A549 (cell line): ENCODE data around the gene LASP1NB.

ENCODE experiments used
- FOSL2 ChIP-seq, 2 experiments: fragments of 450-650 bp in 1 of 2; fragments of >200 bp in 1 of 2; sonication (Bioruptor Twin) in 1 of 2; formaldehyde crosslinking; IDR thresholded peaks; 2 replicates each; pipeline versions ENCODE4 v1.5.0 to v1.6.1; 2016 to 2020; ENCODE audit warnings: mild to moderate bottlenecking in 1 of 2, moderate library complexity in 1 of 2
- JUN ChIP-seq, 2 experiments: fragments of >200 bp; sonication (Bioruptor Twin); formaldehyde crosslinking; IDR thresholded peaks; 2 replicates in 1 of 2; 3 replicates in 1 of 2; pipeline ENCODE4 v1.6.1; 2016 to 2017
- TF ChIP-seq, protein P1 (sequence below): fragments of 200-600 bp; sonication (generic); IDR thresholded peaks from 2 replicates; pipeline ENCODE4 v1.6.1; 2016; ENCODE audit warnings: antibody characterized with exemption, mild to moderate bottlenecking, moderate library complexity

DNA sequence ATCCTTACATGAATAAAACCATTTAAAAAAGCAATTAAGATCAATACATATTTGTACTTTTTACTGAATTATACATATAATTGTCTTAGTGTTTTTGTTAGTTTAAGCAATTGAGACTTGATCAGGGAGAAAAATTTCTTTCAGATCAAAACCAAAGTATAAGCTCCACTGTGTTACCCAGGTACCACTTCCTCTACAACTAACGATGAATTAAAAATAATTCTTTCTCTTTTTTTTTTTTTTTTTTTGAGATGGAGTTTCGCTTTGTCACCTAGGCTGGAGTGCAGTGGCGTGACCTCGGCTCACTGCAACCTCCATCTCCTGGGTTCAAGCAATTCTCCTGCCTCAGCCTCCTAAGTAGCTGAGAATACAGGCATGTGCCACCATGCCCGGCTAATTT is 35.0 kb downstream of the LASP1NB start:
- TF ChIP-seq, protein P1, sequence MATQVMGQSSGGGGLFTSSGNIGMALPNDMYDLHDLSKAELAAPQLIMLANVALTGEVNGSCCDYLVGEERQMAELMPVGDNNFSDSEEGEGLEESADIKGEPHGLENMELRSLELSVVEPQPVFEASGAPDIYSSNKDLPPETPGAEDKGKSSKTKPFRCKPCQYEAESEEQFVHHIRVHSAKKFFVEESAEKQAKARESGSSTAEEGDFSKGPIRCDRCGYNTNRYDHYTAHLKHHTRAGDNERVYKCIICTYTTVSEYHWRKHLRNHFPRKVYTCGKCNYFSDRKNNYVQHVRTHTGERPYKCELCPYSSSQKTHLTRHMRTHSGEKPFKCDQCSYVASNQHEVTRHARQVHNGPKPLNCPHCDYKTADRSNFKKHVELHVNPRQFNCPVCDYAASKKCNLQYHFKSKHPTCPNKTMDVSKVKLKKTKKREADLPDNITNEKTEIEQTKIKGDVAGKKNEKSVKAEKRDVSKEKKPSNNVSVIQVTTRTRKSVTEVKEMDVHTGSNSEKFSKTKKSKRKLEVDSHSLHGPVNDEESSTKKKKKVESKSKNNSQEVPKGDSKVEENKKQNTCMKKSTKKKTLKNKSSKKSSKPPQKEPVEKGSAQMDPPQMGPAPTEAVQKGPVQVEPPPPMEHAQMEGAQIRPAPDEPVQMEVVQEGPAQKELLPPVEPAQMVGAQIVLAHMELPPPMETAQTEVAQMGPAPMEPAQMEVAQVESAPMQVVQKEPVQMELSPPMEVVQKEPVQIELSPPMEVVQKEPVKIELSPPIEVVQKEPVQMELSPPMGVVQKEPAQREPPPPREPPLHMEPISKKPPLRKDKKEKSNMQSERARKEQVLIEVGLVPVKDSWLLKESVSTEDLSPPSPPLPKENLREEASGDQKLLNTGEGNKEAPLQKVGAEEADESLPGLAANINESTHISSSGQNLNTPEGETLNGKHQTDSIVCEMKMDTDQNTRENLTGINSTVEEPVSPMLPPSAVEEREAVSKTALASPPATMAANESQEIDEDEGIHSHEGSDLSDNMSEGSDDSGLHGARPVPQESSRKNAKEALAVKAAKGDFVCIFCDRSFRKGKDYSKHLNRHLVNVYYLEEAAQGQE: no peak
- TF ChIP-seq FOSL2 (IDR thresholded peaks at IDR 0.05) (no peak), FOSL2 (CRISPR knock-in tag; IDR thresholded peaks at IDR 0.05) (no peak), JUN (IDR thresholded peaks at IDR 0.05) (no peak)
